ENCODE results near the gene TBC1D22A.

- TF ChIP-seq CTCF (IDR thresholded peaks at IDR 0.05) = no peak
- no peak for TF ChIP-seq POLR2A (IDR thresholded peaks at IDR 0.05)
Observed at GRCh38 chr22:47000256-47000655, 237.8 kb downstream of the TBC1D22A start.
